Activated naive CD4-positive, alpha-beta T cell treated with anti-CD3 and anti-CD28 coated beads for 36 hours (primary cell): Measurements from ENCODE around the gene STMN1. TPM values are rescaled to one million over a fixed set of nuclear protein-coding genes. Genes with fewer than 3 reads are reported as not detected.

Experiments
- CTCF ChIA-PET: fragments of 350-600 bp; sonication (Branson Sonifier 250); formaldehyde crosslinking; loops from one replicate; lab custom pipeline; 2021; ENCODE audit warnings: antibody characterized with exemption; lab: Charles Lee
- DNase-seq: peaks from one replicate; pipeline ENCODE4 v3.0.0-alpha.2; 2020
- H3K27ac Mint-ChIP-seq: one replicate; pipeline ENCODE4 v1.8.0; 2021; ENCODE audit warnings: mild to moderate bottlenecking, mixed read lengths
- H3K27me3 Mint-ChIP-seq: one replicate; pipeline ENCODE4 v1.8.0; 2021; ENCODE audit warnings: low read depth, mixed read lengths
- H3K36me3 Mint-ChIP-seq: one replicate; pipeline ENCODE4 v1.8.0; 2021; ENCODE audit warnings: low read depth, mixed read lengths
- H3K4me1 Mint-ChIP-seq: one replicate; pipeline ENCODE4 v1.8.0; 2021; ENCODE audit warnings: low read depth, mixed read lengths
- H3K4me3 Mint-ChIP-seq: one replicate; pipeline ENCODE4 v1.8.0; 2021; ENCODE audit warnings: mild to moderate bottlenecking, moderate library complexity, mixed read lengths
- H3K9me3 Mint-ChIP-seq: one replicate; pipeline ENCODE4 v1.8.0; 2021; ENCODE audit warnings: mixed read lengths
- intact Hi-C: fragments of 100-400 bp; cut with micrococcal nuclease; formaldehyde crosslinking; loops from one replicate; pipeline ENCODE4 v1.15.1; 2023
- total RNA-seq, 2 experiments: library from RNA; stranded (reverse); gene quantifications; one replicate each; pipeline ENCODE4 v1.2.3, GENCODE V29; 2021

The STMN1 gene
- total RNA-seq, 2 experiments from 2014 or later = 708 to 746 TPM

- Mint-ChIP-seq H3K4me3 (no peak overlapping the region), H3K4me1 (peaks cover 8% of the 10 kb centered on the region), H3K36me3 (no peaks in the 10 kb centered on the region), H3K27me3 (no peaks in the 10 kb centered on the region), H3K27ac (no peak overlapping the region), H3K9me3 (no peaks in the 10 kb centered on the region)
- intact Hi-C loops = no loop called here
- DNase-seq = no peak
- CTCF ChIA-PET = no interaction called here
Observed at GRCh38 chr1:25873120-25873519, 33.1 kb downstream of the STMN1 start.

GRCh38 chr1:25872713-25873112 is 33.5 kb downstream of the STMN1 start:
- intact Hi-C loops = no loop called here
- DNase-seq = no peak
- H3K4me1 Mint-ChIP-seq = peaks cover 8% of the 10 kb centered on the region
- H3K27ac Mint-ChIP-seq = no peak overlapping the region
- H3K4me3 Mint-ChIP-seq = no peak overlapping the region
- no peaks in the 10 kb centered on the region for H3K9me3 Mint-ChIP-seq
- CTCF ChIA-PET = no interaction called here
- H3K27me3 Mint-ChIP-seq = no peaks in the 10 kb centered on the region
- H3K36me3 Mint-ChIP-seq = no peaks in the 10 kb centered on the region

GRCh38 chr1:25871704-25872494 is 34.3 kb downstream of the STMN1 start:
- Mint-ChIP-seq H3K36me3 (no peaks in the 10 kb centered on the region), H3K27ac (no peak overlapping the region)

GRCh38 chr1:25871086-25871703 is 35.0 kb downstream of the STMN1 start:
- peaks cover 8% of the 10 kb centered on the region for H3K4me1 Mint-ChIP-seq
- H3K27ac Mint-ChIP-seq = no peak overlapping the region
- H3K36me3 Mint-ChIP-seq = peaks cover under 1% of the 10 kb centered on the region
- H3K4me3 Mint-ChIP-seq = no peak overlapping the region
- CTCF ChIA-PET = interaction anchor here (0.6 to 0.9 kb wide), 2 partner anchors 9 to 301 kb away, joined by 3 read pairs; partner anchors contain the start of gene ZNF593OS
- H3K27me3 Mint-ChIP-seq = no peaks in the 10 kb centered on the region
- no peak for DNase-seq
- H3K9me3 Mint-ChIP-seq = no peaks in the 10 kb centered on the region
- intact Hi-C loops = no loop called here

More at GRCh38 chr1:25871704-25872494, 34.3 kb downstream of the STMN1 start:
- peaks cover 8% of the 10 kb centered on the region for H3K4me1 Mint-ChIP-seq
- intact Hi-C loops = no loop called here
- no peaks in the 10 kb centered on the region for H3K27me3 Mint-ChIP-seq
- no peak for DNase-seq
- no peak overlapping the region for H3K4me3 Mint-ChIP-seq
- H3K9me3 Mint-ChIP-seq = no peaks in the 10 kb centered on the region
- CTCF ChIA-PET = no interaction called here

GRCh38 chr1:25870614-25871013 is 35.6 kb downstream of the STMN1 start:
- H3K27me3 Mint-ChIP-seq = no peaks in the 10 kb centered on the region
- no peaks in the 10 kb centered on the region for H3K9me3 Mint-ChIP-seq
- H3K27ac Mint-ChIP-seq = no peak overlapping the region
- intact Hi-C loops = no loop called here
- no peak overlapping the region for H3K4me3 Mint-ChIP-seq
- H3K4me1 Mint-ChIP-seq = peaks cover 6% of the 10 kb centered on the region
- peaks cover 1% of the 10 kb centered on the region for H3K36me3 Mint-ChIP-seq
- DNase-seq = no peak
- CTCF ChIA-PET = interaction anchor here (0.6 to 0.9 kb wide), 2 partner anchors 9 to 301 kb away, joined by 3 read pairs; partner anchors contain the start of gene ZNF593OS

- intact Hi-C loops = no loop called here
- H3K27ac Mint-ChIP-seq = no peak overlapping the region
- DNase-seq = no peak
- no peak overlapping the region for H3K4me3 Mint-ChIP-seq
- peaks cover 6% of the 10 kb centered on the region for H3K4me1 Mint-ChIP-seq
- no peaks in the 10 kb centered on the region for H3K27me3 Mint-ChIP-seq
- H3K36me3 Mint-ChIP-seq = peaks cover 1% of the 10 kb centered on the region
- CTCF ChIA-PET = interaction anchor here (0.9 kb wide), 1 partner anchor 8 kb away, joined by 3 read pairs; no protein-coding TSS in a partner anchor
- H3K9me3 Mint-ChIP-seq = no peaks in the 10 kb centered on the region
Observed at GRCh38 chr1:25869909-25870606, 36.2 kb downstream of the STMN1 start.

GRCh38 chr1:25867210-25867991 is 38.8 kb downstream of the STMN1 start:
- no peaks in the 10 kb centered on the region for H3K27me3 Mint-ChIP-seq
- no peaks in the 10 kb centered on the region for H3K4me1 Mint-ChIP-seq
- H3K27ac Mint-ChIP-seq = no peak overlapping the region
- intact Hi-C loops = no loop called here
- no peak overlapping the region for H3K4me3 Mint-ChIP-seq
- no peaks in the 10 kb centered on the region for H3K9me3 Mint-ChIP-seq
- CTCF ChIA-PET = interaction anchor here (1.3 kb wide), 1 partner anchor 12 kb away, joined by 6 read pairs; no protein-coding TSS in a partner anchor
- DNase-seq = no peak
- peaks cover 1% of the 10 kb centered on the region for H3K36me3 Mint-ChIP-seq

GRCh38 chr1:25866288-25866687 is 39.9 kb downstream of the STMN1 start:
- Mint-ChIP-seq H3K27me3 (no peaks in the 10 kb centered on the region), H3K4me3 (no peak overlapping the region), H3K4me1 (no peaks in the 10 kb centered on the region), H3K27ac (no peak overlapping the region), H3K36me3 (peaks cover 1% of the 10 kb centered on the region), H3K9me3 (no peaks in the 10 kb centered on the region)
- intact Hi-C loops = no loop called here
- CTCF ChIA-PET = no interaction called here
- DNase-seq = no peak

GRCh38 chr1:25864434-25864833 is 41.8 kb downstream of the STMN1 start:
- intact Hi-C loops = no loop called here
- DNase-seq = no peak
- Mint-ChIP-seq H3K4me1 (peaks cover 5% of the 10 kb centered on the region), H3K27ac (no peak overlapping the region), H3K36me3 (peaks cover 1% of the 10 kb centered on the region), H3K9me3 (no peaks in the 10 kb centered on the region), H3K4me3 (no peak overlapping the region), H3K27me3 (no peaks in the 10 kb centered on the region)
- CTCF ChIA-PET = no interaction called here

- H3K4me1 Mint-ChIP-seq = peaks cover 10% of the 10 kb centered on the region
- peaks cover 1% of the 10 kb centered on the region for H3K36me3 Mint-ChIP-seq
- no peak overlapping the region for H3K4me3 Mint-ChIP-seq
- no peak overlapping the region for H3K27ac Mint-ChIP-seq
- no peaks in the 10 kb centered on the region for H3K9me3 Mint-ChIP-seq
- H3K27me3 Mint-ChIP-seq = no peaks in the 10 kb centered on the region
- intact Hi-C loops = no loop called here
- no peak for DNase-seq
- CTCF ChIA-PET = no interaction called here
Observed at GRCh38 chr1:25863486-25864262, 42.5 kb downstream of the STMN1 start.

- no peaks in the 10 kb centered on the region for H3K9me3 Mint-ChIP-seq
- CTCF ChIA-PET = interaction anchor here (1.3 kb wide), 1 partner anchor 8 kb away, joined by 3 read pairs; no protein-coding TSS in a partner anchor
- no peak overlapping the region for H3K27ac Mint-ChIP-seq
- no peaks in the 10 kb centered on the region for H3K27me3 Mint-ChIP-seq
- no peak for DNase-seq
- peaks cover 1% of the 10 kb centered on the region for H3K36me3 Mint-ChIP-seq
- no peak overlapping the region for H3K4me3 Mint-ChIP-seq
- H3K4me1 Mint-ChIP-seq = peaks cover 15% of the 10 kb centered on the region
- intact Hi-C loops = no loop called here
Observed at GRCh38 chr1:25862785-25863485, 43.3 kb downstream of the STMN1 start.
